HepG2 (cell line): ENCODE data around the gene KAZN. TPM values are rescaled to one million over a fixed set of nuclear protein-coding genes. Genes with fewer than 3 reads are reported as not detected.

Experiments
- ATAC-seq: fragments of 200-7000 bp; cut with Tn5 transposase; 3 replicates; pipeline ENCODE4 v1.9.1; 2020; ENCODE audit warnings: mild to moderate bottlenecking, moderate library complexity
- BruUV-seq: library from RNA; stranded (reverse); fragments of 400-500 nt; replicated peaks from 2 replicates; lab custom pipeline; 2021; lab: Mats Ljungman, UMichigan
- CTCF ChIA-PET: fragments of 300-600 bp; formaldehyde crosslinking; extraction: SDS; loops from one replicate; lab custom pipeline; 2021; ENCODE audit warnings: low total read pairs, inconsistent platforms, low intra/inter-chr PET ratio; lab: Yijun Ruan, JAX
- POLR2A ChIA-PET: fragments of 350-600 bp; sonication (Branson Sonifier 250); formaldehyde crosslinking; loops from one replicate; lab custom pipeline; 2020; ENCODE audit warnings: antibody characterized with exemption, inconsistent platforms; lab: Yijun Ruan, JAX
- DNase-seq: peaks from one replicate; pipeline ENCODE4 v3.0.0-alpha.2; 2015; ENCODE audit warnings: low spot score
- FAIRE-seq: peaks from 3 replicates; lab custom pipeline; 2011; peaks lifted over from hg19 to GRCh38; lab: Jason Lieb, UNC
- H2AFZ ChIP-seq: one replicate; pipeline ENCODE4 v1.6.1; 2011; ENCODE audit warnings: low read length, inconsistent platforms
- H3K27ac ChIP-seq: fragments of 300-600 bp; 3 replicates; pipeline ENCODE4 v1.8.0; 2011; ENCODE audit warnings: mixed run types, mild to moderate bottlenecking, mixed read lengths, low read length, inconsistent platforms; ENCODE audit not compliant: insufficient read depth; ENCODE audit errors: extremely low read length
- H3K27me3 ChIP-seq, 2 experiments: fragments of 200-600 bp in 1 of 2; 2 replicates in 1 of 2; 3 replicates in 1 of 2; pipeline versions ENCODE4 v1.6.0 to v1.8.0; 2011; ENCODE audit warnings: low read length in 2 of 2, mild to moderate bottlenecking in 2 of 2, moderate library complexity in 2 of 2, inconsistent platforms in 1 of 2; ENCODE audit not compliant: insufficient read depth in 2 of 2, control insufficient read depth in 1 of 2
- H3K36me3 ChIP-seq, 2 experiments: fragments of 200-600 bp in 1 of 2; replicated peaks in 1 of 2; 2 replicates in 1 of 2; 3 replicates in 1 of 2; pipeline versions ENCODE4 v1.5.1 to v1.8.0; 2011; ENCODE audit warnings: low read length in 2 of 2, inconsistent platforms in 1 of 2; ENCODE audit not compliant: insufficient read depth in 2 of 2, control insufficient read depth in 1 of 2
- H3K4me1 ChIP-seq: 2 replicates; pipeline ENCODE4 v1.5.1; 2012; ENCODE audit warnings: low read length, inconsistent platforms; ENCODE audit not compliant: insufficient read depth
- H3K4me2 ChIP-seq: 2 replicates; pipeline ENCODE4 v1.6.0; 2011; ENCODE audit warnings: low read depth, low read length, inconsistent platforms
- H3K4me3 ChIP-seq, 3 experiments: fragments of 200-600 bp in 1 of 3; sonication (generic), shearing (Covaris generic) in 1 of 3; replicated peaks in 1 of 3; 2 replicates each; pipeline ENCODE4 v1.5.1; 2011 to 2016; ENCODE audit warnings: low read length in 3 of 3, inconsistent platforms in 2 of 3, low read depth in 2 of 3, mild to moderate bottlenecking in 2 of 3, control low read depth in 1 of 3, mixed read lengths in 1 of 3; ENCODE audit not compliant: insufficient read depth in 1 of 3
- H3K79me2 ChIP-seq: one replicate; pipeline ENCODE4 v1.6.1; 2011; ENCODE audit warnings: low read length, inconsistent platforms; ENCODE audit not compliant: insufficient read depth
- H3K9ac ChIP-seq: 2 replicates; pipeline ENCODE4 v1.6.0; 2011; ENCODE audit warnings: mild to moderate bottlenecking, low read depth, low read length, inconsistent platforms; ENCODE audit not compliant: insufficient read depth
- H3K9me3 ChIP-seq: 2 replicates; pipeline ENCODE4 v1.5.1; 2012; ENCODE audit warnings: mild to moderate bottlenecking, low read length
- H4K20me1 ChIP-seq: 2 replicates; pipeline ENCODE4 v1.6.0; 2011; ENCODE audit warnings: inconsistent platforms, mild to moderate bottlenecking, low read length, moderate library complexity; ENCODE audit not compliant: insufficient read depth
- IKZF4 ChIP-seq: sonication (generic); formaldehyde crosslinking; IDR thresholded peaks from 2 replicates; pipeline ENCODE4 v1.5.1; 2020; ENCODE audit warnings: borderline replicate concordance, mild to moderate bottlenecking, low read depth, missing genetic modification reagents; ENCODE audit errors: not compliant biosample characterization
- SNAPC2 ChIP-seq: sonication (generic); formaldehyde crosslinking; IDR thresholded peaks from 2 replicates; pipeline ENCODE4 v1.8.1; 2022; ENCODE audit warnings: mild to moderate bottlenecking, missing genetic modification reagents
- ZSCAN21 ChIP-seq: sonication (generic); formaldehyde crosslinking; IDR thresholded peaks from 2 replicates; pipeline ENCODE4 v1.8.0; 2022; ENCODE audit warnings: mild to moderate bottlenecking, missing genetic modification reagents, moderate library complexity, borderline replicate concordance
- WGBS: methylation state at CpG from one replicate; pipeline ENCODE4 v1.1.6; 2017; ENCODE audit warnings: low lambda C conversion rate; 5-methylcytosine and 5-hydroxymethylcytosine counted together
- in situ Hi-C: cut with HindIII; loops from 2 replicates; pipeline ENCODE4 v1.10.0; 2017; ENCODE audit warnings: low pct_unique_long_range_greater_than_20kb; ENCODE audit not compliant: extremely low pct_ligation_motif_present
- intact Hi-C: fragments of 100-400 bp; cut with micrococcal nuclease; formaldehyde crosslinking; loops from one replicate; pipeline ENCODE4 v1.10.0; 2022; ENCODE audit not compliant: unreplicated experiment
- polyA plus RNA-seq, 8 experiments: library from polyadenylated mRNA; depleted of rRNA in 3 of 8; stranded (reverse) in 7 of 8; unstranded in 1 of 8; fragments of >200 nt; fragmentation: Illumina TruSeq in 4 of 8; extraction: Trizol in 4 of 8; gene quantifications; 2 replicates each; pipeline versions ENCODE4 v1.2.1 to v1.2.3, GENCODE V29; 2011 to 2016; ENCODE audit warnings: low read depth in 4 of 8, missing spikeins in 1 of 8, mixed read lengths in 1 of 8; ENCODE audit not compliant: insufficient read depth in 1 of 8
- total RNA-seq, 5 experiments: library from RNA; depleted of rRNA; stranded (reverse); fragments of >200 nt; fragmentation: Illumina TruSeq; extraction: Trizol; gene quantifications; 2 replicates each; pipeline ENCODE4 v1.2.3, GENCODE V29; 2016; ENCODE audit warnings: low read depth in 1 of 5
- TF ChIP-seq, protein P1 (sequence below): sonication (generic); formaldehyde crosslinking; IDR thresholded peaks from 2 replicates; pipeline ENCODE4 v1.4.0; 2020; ENCODE audit warnings: missing genetic modification reagents
- TF ChIP-seq, protein P2 (sequence below): sonication (generic); formaldehyde crosslinking; IDR thresholded peaks from 2 replicates; pipeline ENCODE4 v1.5.0; 2020; ENCODE audit warnings: mild to moderate bottlenecking, missing genetic modification reagents, borderline replicate concordance
- TF ChIP-seq, protein P3 (sequence below): sonication (generic); formaldehyde crosslinking; IDR thresholded peaks from 2 replicates; pipeline ENCODE4 v1.5.1; 2020; ENCODE audit warnings: mild to moderate bottlenecking, missing genetic modification reagents, moderate library complexity

Gene KAZN
- total and polyA plus RNA-seq, 2 of the 13 experiments (the other 11 are each of a cell fraction or from before 2014, with no cell fraction given) = 10.4 to 13.5 TPM

DNA sequence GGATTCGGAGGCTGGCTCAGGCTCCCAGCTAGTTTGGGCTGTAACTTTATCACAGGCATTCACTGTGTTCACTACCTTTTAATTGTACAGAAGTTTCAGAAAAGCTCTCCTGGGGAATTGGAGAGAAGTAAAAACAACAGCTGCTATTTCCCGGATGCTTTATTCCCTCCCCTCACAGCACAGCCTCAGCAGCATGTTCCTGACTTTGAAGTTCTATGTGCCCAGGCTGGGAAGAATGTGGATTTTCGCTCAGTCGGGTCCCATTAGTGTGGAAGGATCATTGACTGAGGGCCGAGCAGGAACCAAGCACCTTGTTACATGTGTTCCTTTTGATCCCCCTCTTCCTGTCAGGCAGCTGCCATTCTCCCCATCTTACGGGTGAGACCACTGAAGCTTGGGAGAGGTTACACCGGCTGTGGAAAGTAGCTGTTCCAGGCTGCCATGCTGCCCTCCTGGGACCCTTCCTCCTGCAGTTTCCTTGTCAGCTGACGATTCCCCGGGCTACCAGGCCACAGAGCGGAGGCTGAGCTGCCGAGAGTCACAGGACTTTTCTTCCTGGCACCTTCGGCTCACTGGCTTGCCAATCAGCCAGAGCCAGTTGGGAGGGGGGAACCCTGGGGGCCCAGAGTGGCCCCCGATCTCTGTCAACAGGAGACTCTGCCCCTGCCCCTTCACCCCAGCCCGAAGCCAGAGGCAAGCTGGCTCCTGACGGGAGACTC lies 331.9 kb downstream of the KAZN start:
- Histone ChIP-seq H3K79me2 (peaks cover 88% of the 10 kb centered on the region), H3K27me3 (no peaks in the 10 kb centered on the region), H3K9me3 (no peaks in the 10 kb centered on the region), H4K20me1 (0 out of 2 replicates have a peak, but pooled peaks cover 5% of the 10 kb centered on the region), H2AFZ (no peak overlapping the region), H3K36me3 (peaks cover 2 to 26% of the 10 kb centered on the region in 2 experiments; a peak in 4 of 5 replicates), H3K27ac (no peak overlapping the region), H3K9ac (no peak overlapping the region), H3K4me3 (no peak overlapping the region), H3K4me2 (no peak overlapping the region), H3K4me1 (peaks cover 76% of the 10 kb centered on the region)
- in situ Hi-C loops (no loop called here), intact Hi-C loops (no loop called here)
- TF ChIP-seq, protein P1, sequence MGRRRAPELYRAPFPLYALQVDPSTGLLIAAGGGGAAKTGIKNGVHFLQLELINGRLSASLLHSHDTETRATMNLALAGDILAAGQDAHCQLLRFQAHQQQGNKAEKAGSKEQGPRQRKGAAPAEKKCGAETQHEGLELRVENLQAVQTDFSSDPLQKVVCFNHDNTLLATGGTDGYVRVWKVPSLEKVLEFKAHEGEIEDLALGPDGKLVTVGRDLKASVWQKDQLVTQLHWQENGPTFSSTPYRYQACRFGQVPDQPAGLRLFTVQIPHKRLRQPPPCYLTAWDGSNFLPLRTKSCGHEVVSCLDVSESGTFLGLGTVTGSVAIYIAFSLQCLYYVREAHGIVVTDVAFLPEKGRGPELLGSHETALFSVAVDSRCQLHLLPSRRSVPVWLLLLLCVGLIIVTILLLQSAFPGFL = no peak
- TF ChIP-seq, protein P2, sequence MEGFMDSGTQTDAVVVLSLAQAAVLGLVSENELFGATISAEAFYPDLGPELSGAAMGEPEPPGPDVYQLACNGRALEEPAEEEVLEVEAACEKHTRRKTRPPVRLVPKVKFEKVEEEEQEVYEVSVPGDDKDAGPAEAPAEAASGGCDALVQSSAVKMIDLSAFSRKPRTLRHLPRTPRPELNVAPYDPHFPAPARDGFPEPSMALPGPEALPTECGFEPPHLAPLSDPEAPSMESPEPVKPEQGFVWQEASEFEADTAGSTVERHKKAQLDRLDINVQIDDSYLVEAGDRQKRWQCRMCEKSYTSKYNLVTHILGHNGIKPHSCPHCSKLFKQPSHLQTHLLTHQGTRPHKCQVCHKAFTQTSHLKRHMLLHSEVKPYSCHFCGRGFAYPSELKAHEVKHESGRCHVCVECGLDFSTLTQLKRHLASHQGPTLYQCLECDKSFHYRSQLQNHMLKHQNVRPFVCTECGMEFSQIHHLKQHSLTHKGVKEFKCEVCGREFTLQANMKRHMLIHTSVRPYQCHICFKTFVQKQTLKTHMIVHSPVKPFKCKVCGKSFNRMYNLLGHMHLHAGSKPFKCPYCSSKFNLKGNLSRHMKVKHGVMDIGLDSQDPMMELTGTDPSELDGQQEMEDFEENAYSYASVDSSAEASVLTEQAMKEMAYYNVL (CRISPR knock-in tag) = no peak
- TF ChIP-seq SNAPC2 (CRISPR knock-in tag) (no peak), ZSCAN21 (CRISPR knock-in tag) (no peak), IKZF4 (no peak)
- TF ChIP-seq, protein P3, sequence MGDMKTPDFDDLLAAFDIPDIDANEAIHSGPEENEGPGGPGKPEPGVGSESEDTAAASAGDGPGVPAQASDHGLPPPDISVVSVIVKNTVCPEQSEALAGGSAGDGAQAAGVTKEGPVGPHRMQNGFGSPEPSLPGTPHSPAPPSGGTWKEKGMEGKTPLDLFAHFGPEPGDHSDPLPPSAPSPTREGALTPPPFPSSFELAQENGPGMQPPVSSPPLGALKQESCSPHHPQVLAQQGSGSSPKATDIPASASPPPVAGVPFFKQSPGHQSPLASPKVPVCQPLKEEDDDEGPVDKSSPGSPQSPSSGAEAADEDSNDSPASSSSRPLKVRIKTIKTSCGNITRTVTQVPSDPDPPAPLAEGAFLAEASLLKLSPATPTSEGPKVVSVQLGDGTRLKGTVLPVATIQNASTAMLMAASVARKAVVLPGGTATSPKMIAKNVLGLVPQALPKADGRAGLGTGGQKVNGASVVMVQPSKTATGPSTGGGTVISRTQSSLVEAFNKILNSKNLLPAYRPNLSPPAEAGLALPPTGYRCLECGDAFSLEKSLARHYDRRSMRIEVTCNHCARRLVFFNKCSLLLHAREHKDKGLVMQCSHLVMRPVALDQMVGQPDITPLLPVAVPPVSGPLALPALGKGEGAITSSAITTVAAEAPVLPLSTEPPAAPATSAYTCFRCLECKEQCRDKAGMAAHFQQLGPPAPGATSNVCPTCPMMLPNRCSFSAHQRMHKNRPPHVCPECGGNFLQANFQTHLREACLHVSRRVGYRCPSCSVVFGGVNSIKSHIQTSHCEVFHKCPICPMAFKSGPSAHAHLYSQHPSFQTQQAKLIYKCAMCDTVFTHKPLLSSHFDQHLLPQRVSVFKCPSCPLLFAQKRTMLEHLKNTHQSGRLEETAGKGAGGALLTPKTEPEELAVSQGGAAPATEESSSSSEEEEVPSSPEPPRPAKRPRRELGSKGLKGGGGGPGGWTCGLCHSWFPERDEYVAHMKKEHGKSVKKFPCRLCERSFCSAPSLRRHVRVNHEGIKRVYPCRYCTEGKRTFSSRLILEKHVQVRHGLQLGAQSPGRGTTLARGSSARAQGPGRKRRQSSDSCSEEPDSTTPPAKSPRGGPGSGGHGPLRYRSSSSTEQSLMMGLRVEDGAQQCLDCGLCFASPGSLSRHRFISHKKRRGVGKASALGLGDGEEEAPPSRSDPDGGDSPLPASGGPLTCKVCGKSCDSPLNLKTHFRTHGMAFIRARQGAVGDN = 0 out of 2 replicates have a peak, but pooled peaks have one; percentile 6
- 94% methylated on average over 15 of the region's 15 CpGs for WGBS
- ATAC-seq (no peak), DNase-seq (no peak), FAIRE-seq (no peak)
- CTCF ChIA-PET = no interaction called here
- BruUV-seq = no TSS peak
- POLR2A ChIA-PET = interaction anchor here (0.9 kb wide), 1 partner anchor 9 kb away, joined by 4 read pairs; no protein-coding TSS in a partner anchor
